MM.1S (cell line): Measurements from ENCODE around the gene CACNB2.
A peak's percentile ranks its signal among the peaks of the same experiment; 100 is the strongest.

Experiments
- DNase-seq: peaks from one replicate; pipeline ENCODE4 v3.0.0-alpha.2; 2015
- H2AFZ ChIP-seq: fragments of 300-600 bp; sonication (generic); 2 replicates; pipeline ENCODE4 v1.6.0; 2016; ENCODE audit warnings: antibody characterized with exemption, low read length
- H3F3A ChIP-seq: fragments of 300-600 bp; sonication (generic); 2 replicates; pipeline ENCODE4 v1.6.1; 2016; ENCODE audit warnings: mild to moderate bottlenecking, antibody characterized with exemption, low read length, moderate library complexity, mixed read lengths; ENCODE audit not compliant: insufficient read depth
- H3K27ac ChIP-seq: fragments of 300-600 bp; sonication (generic); 2 replicates; pipeline ENCODE4 v1.5.1; 2016; ENCODE audit warnings: mild to moderate bottlenecking, low read length
- H3K27me3 ChIP-seq: fragments of 300-600 bp; sonication (generic); replicated peaks from 2 replicates; pipeline ENCODE4 v1.6.0; 2016; ENCODE audit warnings: low read length; ENCODE audit not compliant: insufficient read depth
- H3K36me3 ChIP-seq: fragments of 300-600 bp; sonication (generic); replicated peaks from 2 replicates; pipeline ENCODE4 v1.6.1; 2016; ENCODE audit warnings: mild to moderate bottlenecking, low read length, mixed read lengths; ENCODE audit not compliant: insufficient read depth
- H3K4me1 ChIP-seq: fragments of 300-600 bp; sonication (generic); 2 replicates; pipeline ENCODE4 v1.6.1; 2016; ENCODE audit warnings: low read length, mixed read lengths
- H3K4me2 ChIP-seq: fragments of 300-600 bp; sonication (generic); 2 replicates; pipeline ENCODE4 v1.6.0; 2016; ENCODE audit warnings: low read depth, low read length
- H3K4me3 ChIP-seq: fragments of 300-600 bp; sonication (generic); 2 replicates; pipeline ENCODE4 v1.5.1; 2016; ENCODE audit warnings: low read length, mixed read lengths
- H3K79me2 ChIP-seq: fragments of 300-600 bp; sonication (generic); 2 replicates; pipeline ENCODE4 v1.6.1; 2016; ENCODE audit warnings: mixed run types, low read length, mixed read lengths
- H3K9ac ChIP-seq: fragments of 300-600 bp; sonication (generic); 2 replicates; pipeline ENCODE4 v1.6.1; 2016; ENCODE audit warnings: low read length, mixed read lengths
- H3K9me2 ChIP-seq: fragments of 300-600 bp; sonication (generic); replicated peaks from 2 replicates; pipeline ENCODE4 v1.6.1; 2016; ENCODE audit warnings: mild to moderate bottlenecking, low read length, mixed read lengths; ENCODE audit not compliant: insufficient read depth
- H3K9me3 ChIP-seq: fragments of 300-600 bp; sonication (generic); replicated peaks from 2 replicates; pipeline ENCODE4 v1.6.1; 2016; ENCODE audit warnings: mild to moderate bottlenecking, low read length, mixed read lengths; ENCODE audit not compliant: insufficient read depth
- H4K20me1 ChIP-seq: fragments of 300-600 bp; sonication (generic); 2 replicates; pipeline ENCODE4 v1.6.1; 2016; ENCODE audit warnings: mild to moderate bottlenecking, low read length, moderate library complexity, mixed read lengths; ENCODE audit not compliant: insufficient read depth
- CTCF ChIP-seq: fragments of 300-600 bp; sonication (generic); IDR thresholded peaks from 2 replicates; pipeline ENCODE4 v1.5.1; 2016; ENCODE audit warnings: antibody characterized with exemption, low read length, mixed read lengths
- EZH2 ChIP-seq: fragments of 300-600 bp; sonication (generic); optimal IDR thresholded peaks from 2 replicates; pipeline ENCODE3; 2017; ENCODE audit warnings: low read depth, mild to moderate bottlenecking, antibody characterized with exemption, low read length, mixed read lengths
- EZH2phosphoT487 ChIP-seq: fragments of 300-600 bp; sonication (generic); IDR thresholded peaks from 2 replicates; pipeline ENCODE4 v1.6.1; 2018; ENCODE audit warnings: antibody characterized with exemption, low read length

CACNB2 gene

GRCh38 chr10:18100669-18101068, 39.6 kb upstream of the CACNB2 start:
- Histone ChIP-seq H4K20me1 (no peaks in the 10 kb centered on the region), H3F3A (no peaks in the 10 kb centered on the region), H3K27me3 (no peaks in the 10 kb centered on the region), H3K9ac (no peak overlapping the region), H3K4me1 (no peaks in the 10 kb centered on the region), H3K36me3 (no peaks in the 10 kb centered on the region), H2AFZ (no peak overlapping the region), H3K9me3 (no peaks in the 10 kb centered on the region), H3K9me2 (no peaks in the 10 kb centered on the region), H3K27ac (no peak overlapping the region), H3K4me3 (no peak overlapping the region), H3K4me2 (no peak overlapping the region), H3K79me2 (no peaks in the 10 kb centered on the region)
- no peak for DNase-seq
- TF ChIP-seq CTCF (no peak), EZH2phosphoT487 (no peak), EZH2 (no peak)

DNA sequence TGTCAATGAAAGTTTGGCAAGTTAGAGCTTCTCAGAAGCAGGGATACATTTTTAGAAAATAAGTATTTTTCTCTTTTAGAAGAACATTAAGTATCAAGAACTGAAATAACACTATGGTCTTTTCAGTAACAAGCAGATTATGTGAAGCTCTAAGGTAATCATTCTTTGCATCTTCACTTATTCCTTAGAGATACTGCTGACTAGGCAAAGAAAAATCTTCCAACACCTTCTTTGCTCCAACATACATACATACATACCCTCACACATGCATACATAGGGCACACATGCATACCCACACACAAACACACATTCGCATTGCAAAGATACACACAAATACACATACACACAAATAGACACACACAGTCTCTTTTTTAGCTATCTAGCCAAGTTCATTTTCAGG, 37.8 kb upstream of the CACNB2 start:
- Histone ChIP-seq H3K9me3 (no peaks in the 10 kb centered on the region), H3K27me3 (no peaks in the 10 kb centered on the region), H3F3A (no peaks in the 10 kb centered on the region)

DNA sequence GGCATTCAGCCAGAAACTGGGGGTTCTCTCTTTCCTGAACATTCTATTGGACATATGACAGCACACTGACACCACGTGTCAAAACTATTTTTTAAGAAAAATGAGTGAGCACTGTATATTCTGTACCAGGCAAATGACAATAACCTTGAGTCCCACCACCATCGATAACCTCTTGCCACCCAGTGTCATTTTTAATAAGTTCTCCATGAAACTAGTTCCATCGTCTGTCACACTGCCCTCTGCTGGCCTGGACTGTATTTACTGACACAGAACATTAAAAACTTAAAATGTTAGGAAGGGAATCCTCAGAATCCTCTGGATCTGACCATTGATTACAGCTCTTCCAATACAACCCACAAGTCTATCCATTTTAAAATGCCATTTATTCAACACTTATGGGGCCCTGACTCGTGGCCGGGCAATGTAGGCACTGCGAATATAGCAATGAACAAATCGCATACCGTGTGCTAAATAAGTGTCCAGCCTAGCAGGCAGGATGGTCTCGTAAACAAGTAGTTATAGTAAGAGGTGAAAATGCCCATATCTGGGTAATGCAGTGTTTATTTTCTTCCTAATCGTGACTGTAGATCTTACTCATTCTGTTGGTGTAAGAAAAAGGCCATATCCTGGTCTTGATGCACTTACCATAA, 35.9 kb upstream of the CACNB2 start:
- no peak for TF ChIP-seq EZH2phosphoT487
- peak; percentile 69 for TF ChIP-seq CTCF
- no peaks in the 10 kb centered on the region for H3K36me3 ChIP-seq
- no peaks in the 10 kb centered on the region for H3K79me2 ChIP-seq
- H3K27me3 ChIP-seq, result no peaks in the 10 kb centered on the region
- H3K4me3 ChIP-seq, result no peak overlapping the region
- H2AFZ ChIP-seq, result no peak overlapping the region
- H4K20me1 ChIP-seq, result no peaks in the 10 kb centered on the region
- no peak overlapping the region for H3K4me2 ChIP-seq
- H3K27ac ChIP-seq, result no peak overlapping the region
- no peaks in the 10 kb centered on the region for H3F3A ChIP-seq
- H3K4me1 ChIP-seq, result no peaks in the 10 kb centered on the region
- no peaks in the 10 kb centered on the region for H3K9me2 ChIP-seq
- H3K9me3 ChIP-seq, result no peaks in the 10 kb centered on the region
- no peak overlapping the region for H3K9ac ChIP-seq
- DNase-seq, result peak; percentile 28

More for the DNA sequence above, 37.8 kb upstream of the CACNB2 start:
- Histone ChIP-seq H3K4me2 (no peak overlapping the region), H3K9ac (no peak overlapping the region), H2AFZ (no peak overlapping the region), H3K4me1 (no peaks in the 10 kb centered on the region), H4K20me1 (no peaks in the 10 kb centered on the region), H3K9me2 (no peaks in the 10 kb centered on the region), H3K27ac (no peak overlapping the region), H3K36me3 (no peaks in the 10 kb centered on the region), H3K79me2 (no peaks in the 10 kb centered on the region), H3K4me3 (no peak overlapping the region)
- TF ChIP-seq CTCF (no peak), EZH2phosphoT487 (no peak), EZH2 (no peak)
- DNase-seq, result no peak
